Fibroblast of villous mesenchyme (primary cell): ENCODE results near the gene EFCAB14. TPM values are rescaled to one million over a fixed set of nuclear protein-coding genes. Genes with fewer than 3 reads are reported as not detected.

Experiments used
- DNase-seq: peaks from one replicate; pipeline ENCODE4 v3.0.0-alpha.2; 2010; ENCODE audit warnings: low read depth
- H3K4me3 ChIP-seq: 2 replicates; pipeline ENCODE4 v1.5.1; 2011; ENCODE audit warnings: low read depth, mild to moderate bottlenecking, low read length
- CTCF ChIP-seq: IDR thresholded peaks from 2 replicates; pipeline ENCODE4 v1.5.1; 2012; ENCODE audit warnings: low read depth, mild to moderate bottlenecking, low read length; ENCODE audit not compliant: insufficient read depth
- total RNA-seq: library from RNA; depleted of rRNA; stranded (reverse); fragments of >200 nt; gene quantifications from 2 replicates; pipeline ENCODE4 v1.2.3, GENCODE V29; 2012

The EFCAB14 gene
- total RNA-seq, 1 donor: 64.3 TPM

DNA sequence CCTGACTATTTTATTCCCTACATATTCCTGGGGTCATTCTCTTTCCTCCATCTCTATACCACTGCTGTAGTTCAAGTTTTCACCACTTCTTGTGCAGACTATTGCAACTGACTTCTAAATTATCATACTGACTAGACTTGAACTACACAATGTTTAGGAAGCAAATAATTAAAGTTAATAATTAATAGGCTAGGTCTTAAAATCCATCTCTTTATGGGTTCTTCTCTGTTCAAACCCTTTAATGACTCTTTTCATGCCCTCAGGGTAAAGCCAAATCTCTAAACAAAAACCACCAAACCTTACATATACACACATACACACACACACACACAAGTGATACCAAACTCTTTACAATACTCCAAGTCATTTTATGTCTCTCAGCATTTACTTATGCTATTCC is 80.0 kb downstream of the EFCAB14 start:
- no peak for DNase-seq
- H3K4me3 ChIP-seq: no peak overlapping the region
- TF ChIP-seq CTCF: no peak

- no peak for DNase-seq
- H3K4me3 ChIP-seq: no peak overlapping the region
- no peak for TF ChIP-seq CTCF
These were observed 81.3 kb downstream of the EFCAB14 start for GRCh38 chr1:46637444-46638083.

- no peak for DNase-seq
- no peak for TF ChIP-seq CTCF
- no peak overlapping the region for H3K4me3 ChIP-seq
These were observed 83.7 kb downstream of the EFCAB14 start for GRCh38 chr1:46635205-46635604.

- no peak for TF ChIP-seq CTCF
These were observed 88.2 kb downstream of the EFCAB14 start for GRCh38 chr1:46630719-46631118.

More at GRCh38 chr1:46630719-46631118, 88.2 kb downstream of the EFCAB14 start:
- no peak for DNase-seq
- no peak overlapping the region for H3K4me3 ChIP-seq

Other genes starting within 250 kb of the EFCAB14 start
- not detected in 2 replicates for gene DMBX1, start 229.3 kb downstream of the EFCAB14 start, total RNA-seq
- gene KNCN, start 167.5 kb downstream of the EFCAB14 start, total RNA-seq: not detected in 2 replicates
- 14.7 and 19.6 TPM in 2 replicates for gene MKNK1, start 114.8 kb downstream of the EFCAB14 start, total RNA-seq
- gene MOB3C, start 102.3 kb downstream of the EFCAB14 start, total RNA-seq: 5.2 and 8.6 TPM in 2 replicates
- 43.8 and 66.1 TPM in 2 replicates for gene ATPAF1, start 50.8 kb downstream of the EFCAB14 start, total RNA-seq
- under 0.01 TPM in 1 of 2 replicates, not detected in the other for gene TEX38, start 47.3 kb downstream of the EFCAB14 start, total RNA-seq
- not detected in 2 replicates for gene CYP4B1, start 79.9 kb upstream of the EFCAB14 start, total RNA-seq
- gene CYP4A11, start 222.4 kb upstream of the EFCAB14 start, total RNA-seq: not detected in 2 replicates